Calu3 (cell line): ENCODE data around the gene MRPS7. TPM values are rescaled to one million over a fixed set of nuclear protein-coding genes. Genes with fewer than 3 reads are reported as not detected.

ENCODE experiments used
- BruUV-seq: library from RNA; stranded (reverse); fragments of 400-500 nt; replicated peaks from 2 replicates; lab custom pipeline; 2021; lab: Mats Ljungman, UMichigan
- CTCF ChIA-PET: fragments of 300-600 bp; sonication (Branson Sonifier 250); formaldehyde crosslinking; loops from one replicate; lab custom pipeline; 2022; ENCODE audit warnings: antibody characterized with exemption; lab: Charles Lee
- DNase-seq: peaks from one replicate; pipeline ENCODE4 v3.0.0; 2022
- H3K27ac Mint-ChIP-seq: one replicate; pipeline ENCODE4 v1.8.0; 2022; ENCODE audit warnings: mixed read lengths; ENCODE audit not compliant: unreplicated experiment
- H3K27me3 Mint-ChIP-seq: one replicate; pipeline ENCODE4 v1.8.0; 2022; ENCODE audit warnings: mixed read lengths; ENCODE audit not compliant: unreplicated experiment
- H3K36me3 Mint-ChIP-seq: one replicate; pipeline ENCODE4 v1.8.0; 2022; ENCODE audit warnings: mild to moderate bottlenecking, moderate library complexity, mixed read lengths; ENCODE audit not compliant: insufficient read depth, unreplicated experiment
- H3K4me1 Mint-ChIP-seq: one replicate; pipeline ENCODE4 v1.8.0; 2022; ENCODE audit warnings: mild to moderate bottlenecking, low read depth, mixed read lengths; ENCODE audit not compliant: unreplicated experiment
- H3K4me3 Mint-ChIP-seq: one replicate; pipeline ENCODE4 v1.8.0; 2022; ENCODE audit warnings: mild to moderate bottlenecking, low read depth, moderate library complexity, mixed read lengths; ENCODE audit not compliant: unreplicated experiment
- H3K9me3 Mint-ChIP-seq: one replicate; pipeline ENCODE4 v1.8.0; 2022; ENCODE audit warnings: low read depth, mixed read lengths; ENCODE audit not compliant: unreplicated experiment
- CTCF ChIP-seq: fragments of 200-600 bp; IDR thresholded peaks from one replicate; pipeline ENCODE4 v1.8.0; 2022; ENCODE audit warnings: antibody characterized with exemption; ENCODE audit not compliant: unreplicated experiment
- intact Hi-C: fragments of 100-400 bp; cut with micrococcal nuclease; formaldehyde crosslinking; loops from one replicate; pipeline ENCODE4 v1.10.0; 2022; ENCODE audit not compliant: unreplicated experiment
- total RNA-seq: library from RNA; stranded (reverse); gene quantifications from 2 replicates; pipeline ENCODE4 v1.2.3, GENCODE V29; 2022

The MRPS7 gene
- total RNA-seq, 1 experiment from 2014 or later, result 62.0 TPM

GRCh38 chr17:75227729-75228128, 34.0 kb upstream of the MRPS7 start:
- CTCF ChIA-PET, result no interaction called here
- Mint-ChIP-seq H3K4me1 (no peaks in the 10 kb centered on the region), H3K4me3 (no peak overlapping the region), H3K36me3 (peaks cover 78% of the 10 kb centered on the region), H3K27me3 (no peaks in the 10 kb centered on the region), H3K9me3 (no peaks in the 10 kb centered on the region), H3K27ac (no peak overlapping the region)
- TF ChIP-seq CTCF, result no peak
- DNase-seq, result no peak
- no TSS peak for BruUV-seq
- intact Hi-C loops, result no loop called here

GRCh38 chr17:75228305-75228704, 33.4 kb upstream of the MRPS7 start:
- intact Hi-C loops, result no loop called here
- TF ChIP-seq CTCF, result no peak
- no peaks in the 10 kb centered on the region for H3K9me3 Mint-ChIP-seq
- H3K36me3 Mint-ChIP-seq, result peaks cover 80% of the 10 kb centered on the region
- no peak overlapping the region for H3K4me3 Mint-ChIP-seq
- no TSS peak for BruUV-seq
- H3K4me1 Mint-ChIP-seq, result no peaks in the 10 kb centered on the region
- no peaks in the 10 kb centered on the region for H3K27me3 Mint-ChIP-seq
- DNase-seq, result no peak
- CTCF ChIA-PET, result interaction anchor here (0.5 to 0.6 kb wide), 2 partner anchors 73 to 177 kb away, joined by 3 to 5 read pairs; partner anchors contain the start of gene GRB2
- no peak overlapping the region for H3K27ac Mint-ChIP-seq

GRCh38 chr17:75228847-75229246, 32.8 kb upstream of the MRPS7 start:
- Mint-ChIP-seq H3K36me3 (peaks cover 82% of the 10 kb centered on the region), H3K4me1 (no peaks in the 10 kb centered on the region), H3K4me3 (no peak overlapping the region), H3K27ac (no peak overlapping the region), H3K27me3 (no peaks in the 10 kb centered on the region), H3K9me3 (no peaks in the 10 kb centered on the region)
- intact Hi-C loops, result no loop called here
- no peak for DNase-seq
- no TSS peak for BruUV-seq
- TF ChIP-seq CTCF, result no peak
- CTCF ChIA-PET, result interaction anchor here (0.6 kb wide), 1 partner anchor 73 kb away, joined by 3 read pairs; no protein-coding TSS in a partner anchor

GRCh38 chr17:75231071-75231470, 30.6 kb upstream of the MRPS7 start:
- Mint-ChIP-seq H3K27ac (no peak overlapping the region), H3K4me3 (no peak overlapping the region), H3K9me3 (no peaks in the 10 kb centered on the region), H3K36me3 (peaks cover 79% of the 10 kb centered on the region), H3K4me1 (no peaks in the 10 kb centered on the region), H3K27me3 (no peaks in the 10 kb centered on the region)
- intact Hi-C loops, result no loop called here
- no TSS peak for BruUV-seq
- CTCF ChIA-PET, result interaction anchor here (0.6 to 1.5 kb wide), 2 partner anchors 11 to 35 kb away, joined by 4 to 5 read pairs; no protein-coding TSS in a partner anchor
- no peak for TF ChIP-seq CTCF
- DNase-seq, result no peak
